HG03460 (cell line): Measurements from ENCODE around the gene INSYN2A.

Experiments
- ATAC-seq: cut with Tn5 transposase; IDR thresholded peaks from one replicate; pipeline ENCODE4 v1.9.1; 2021; ENCODE audit not compliant: unreplicated experiment

The INSYN2A gene, protein sequence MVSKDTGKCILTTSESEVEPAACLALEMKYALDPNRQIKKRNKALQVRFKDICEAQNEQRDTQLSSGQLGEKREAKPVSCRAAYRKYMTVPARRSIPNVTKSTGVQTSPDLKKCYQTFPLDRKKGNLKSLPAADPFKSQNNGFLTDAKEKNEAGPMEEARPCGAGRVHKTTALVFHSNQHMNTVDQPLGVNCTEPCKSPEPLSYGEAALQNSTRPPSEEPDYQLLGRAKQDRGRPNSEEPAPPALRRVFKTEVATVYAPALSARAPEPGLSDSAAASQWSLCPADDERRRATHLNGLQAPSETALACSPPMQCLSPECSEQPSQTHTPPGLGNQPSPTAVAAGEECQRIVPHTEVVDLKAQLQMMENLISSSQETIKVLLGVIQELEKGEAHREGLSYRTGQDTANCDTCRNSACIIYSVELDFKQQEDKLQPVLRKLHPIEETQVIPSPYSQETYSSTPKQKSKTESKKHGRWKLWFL

DNA sequence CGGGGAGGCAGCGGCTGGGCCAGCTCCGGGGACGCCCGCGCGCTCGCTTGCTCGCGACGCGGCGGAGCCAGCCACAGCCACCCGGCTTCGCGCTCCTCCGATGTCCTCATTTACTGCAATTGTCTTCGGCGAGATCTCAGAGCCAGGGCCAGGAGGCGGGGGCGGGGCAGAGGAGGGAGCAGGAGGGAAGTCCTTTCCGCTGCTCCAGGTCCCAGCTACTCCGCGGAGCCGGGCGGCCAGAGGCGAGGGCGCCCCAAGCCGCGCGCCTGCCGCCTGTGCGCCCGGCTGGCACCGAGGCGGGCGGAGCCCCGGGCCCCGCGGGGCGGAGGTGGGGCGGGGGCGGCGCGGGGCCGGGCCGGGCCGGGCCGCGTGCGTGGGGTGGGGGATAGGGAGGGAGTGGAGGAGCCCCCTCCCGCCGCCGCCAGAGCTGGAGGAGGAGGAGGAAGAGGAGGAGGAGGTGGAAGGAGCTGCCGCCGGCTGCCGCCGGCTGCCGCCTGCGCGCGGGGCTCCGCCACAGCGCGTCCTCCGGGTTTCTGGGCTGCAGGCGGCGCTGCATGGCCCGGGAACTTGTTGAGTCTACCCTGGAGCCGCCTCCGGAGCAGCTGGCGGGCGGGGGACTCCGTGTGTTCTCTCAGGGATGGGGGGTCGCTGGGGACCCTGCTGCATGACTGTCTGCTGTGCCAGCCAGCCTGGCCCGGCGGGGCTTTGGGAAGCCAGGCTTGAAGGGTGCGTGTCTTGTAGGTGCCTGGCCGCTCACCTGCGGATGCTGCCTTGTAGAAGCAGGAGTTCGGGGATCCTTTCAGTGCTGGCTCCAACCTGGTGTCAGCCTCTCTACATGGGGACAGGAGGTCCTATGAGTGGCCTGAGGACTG lies at the start of gene INSYN2A:
Gene INSYN2A (minus strand): TSS at position 310 of the 872 bp plus-strand sequence. CDS start 20,196 bp downstream, outside the sequence.
- ATAC-seq, result no peak

DNA sequence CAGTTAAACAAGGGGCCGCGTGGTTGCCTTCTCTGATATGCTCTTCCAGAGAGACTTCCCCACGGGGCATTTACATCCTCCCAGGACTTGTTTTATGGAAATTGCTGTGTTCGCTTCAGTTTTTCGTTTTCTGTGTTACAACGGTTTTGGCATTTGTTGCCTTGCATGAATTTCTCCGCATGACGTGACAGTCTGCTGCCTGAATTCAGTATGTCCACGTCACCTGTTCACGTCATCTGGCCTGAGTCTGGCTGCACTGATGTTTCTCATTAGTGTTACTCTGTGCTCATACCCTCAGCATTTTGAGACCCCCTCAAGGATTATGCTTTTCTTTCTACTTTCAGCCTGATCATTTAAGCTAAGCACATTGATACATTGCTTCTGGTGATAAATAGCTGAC lies 49.1 kb upstream of the INSYN2A start:
- no peak for ATAC-seq

DNA sequence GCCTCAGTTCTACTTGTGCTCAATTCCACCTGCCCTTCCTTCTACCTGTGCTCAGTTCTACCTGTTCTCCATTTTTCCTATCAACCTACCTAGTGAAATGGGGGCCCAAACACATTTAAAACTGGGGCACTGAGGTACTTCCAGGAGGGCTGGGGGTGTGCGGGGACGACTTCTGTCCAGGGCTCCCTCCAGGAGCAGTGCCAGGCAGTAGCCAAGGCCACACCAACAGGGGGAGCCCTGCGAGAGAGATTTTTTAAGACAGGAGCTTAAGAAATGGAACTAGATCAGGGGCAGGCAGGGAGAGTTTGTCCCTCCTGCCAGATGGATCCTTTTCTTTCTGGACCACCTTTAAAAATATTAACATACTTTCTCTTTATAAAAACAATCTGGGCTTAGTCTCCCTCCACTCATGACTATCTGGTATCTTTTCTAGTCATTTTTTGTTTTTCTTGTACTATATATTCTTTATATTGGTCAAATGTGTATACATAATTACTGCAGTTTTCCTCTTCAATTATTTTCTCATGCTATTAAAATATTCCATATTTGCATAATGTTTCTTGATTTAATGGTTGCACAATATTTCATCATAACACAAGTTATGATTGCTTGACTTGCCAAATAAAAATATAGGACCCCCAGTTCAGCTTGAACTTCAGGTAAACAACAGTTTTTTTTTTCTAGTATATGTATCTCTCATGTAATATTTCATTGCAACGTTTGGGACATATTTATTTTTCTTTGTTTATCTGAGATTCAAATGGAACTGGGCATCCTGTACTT lies 47.3 kb upstream of the INSYN2A start:
- ATAC-seq, result no peak

DNA sequence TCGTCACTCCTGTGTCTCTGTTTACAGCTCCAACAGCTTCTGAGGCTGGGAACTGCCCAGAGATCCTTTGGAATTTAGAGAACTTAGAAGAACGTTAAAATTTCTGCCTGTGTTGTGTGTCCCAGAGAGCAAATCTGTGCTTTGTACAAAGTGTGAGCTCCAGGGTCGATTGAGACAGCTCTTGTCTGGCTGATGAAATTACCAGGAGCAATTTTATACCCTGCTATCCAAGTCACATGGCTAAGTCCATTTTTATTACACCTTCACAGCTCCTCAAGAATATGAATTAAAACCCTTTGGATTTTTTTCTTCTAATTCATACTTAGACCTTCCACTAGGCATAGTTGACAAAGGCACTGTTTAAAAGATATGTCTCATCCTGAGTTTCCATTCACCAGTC lies 46.5 kb upstream of the INSYN2A start:
- ATAC-seq, result no peak

DNA sequence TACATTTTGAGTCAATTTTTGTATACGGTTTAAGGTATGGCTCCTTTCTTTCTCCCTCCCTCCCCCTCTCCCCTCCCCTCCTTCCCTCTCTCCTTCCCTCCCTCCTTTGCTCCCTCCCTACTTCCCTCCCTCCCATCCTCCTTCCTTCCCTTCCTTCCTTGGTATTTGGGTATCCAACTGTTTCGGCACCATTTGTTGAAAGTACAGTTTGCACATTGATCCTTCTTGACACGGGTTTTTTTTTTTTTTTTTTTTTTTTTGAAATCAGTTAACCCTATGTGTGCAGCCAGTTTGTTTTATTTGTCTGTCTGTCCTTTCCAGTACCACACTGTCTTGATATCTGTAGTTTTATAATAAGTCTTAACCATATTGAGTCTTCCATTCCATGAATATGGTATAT lies 39.9 kb upstream of the INSYN2A start:
- no peak for ATAC-seq

DNA sequence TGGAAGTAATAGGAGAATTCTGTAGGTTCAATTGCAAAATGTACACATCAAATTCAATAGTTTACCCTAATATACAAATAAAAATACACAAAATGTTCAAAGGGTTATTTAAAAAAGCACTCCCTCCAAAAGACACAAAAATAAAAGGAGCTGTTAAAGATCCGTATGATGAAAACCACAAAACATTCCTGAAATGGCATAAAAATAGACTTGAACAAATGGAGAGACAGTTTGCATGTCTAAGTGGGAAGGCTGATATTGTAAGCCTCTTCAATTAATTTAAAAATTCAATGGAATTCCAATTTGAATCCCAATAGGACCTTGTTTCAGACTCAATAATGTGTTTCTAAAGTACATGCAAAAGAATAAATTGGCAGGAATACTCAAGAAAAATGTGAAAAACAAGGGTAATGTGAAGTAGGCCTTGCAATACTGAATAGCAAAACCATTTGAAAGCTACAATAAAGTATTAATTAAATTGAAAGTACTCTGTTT lies 38.0 kb upstream of the INSYN2A start:
- no peak for ATAC-seq

DNA sequence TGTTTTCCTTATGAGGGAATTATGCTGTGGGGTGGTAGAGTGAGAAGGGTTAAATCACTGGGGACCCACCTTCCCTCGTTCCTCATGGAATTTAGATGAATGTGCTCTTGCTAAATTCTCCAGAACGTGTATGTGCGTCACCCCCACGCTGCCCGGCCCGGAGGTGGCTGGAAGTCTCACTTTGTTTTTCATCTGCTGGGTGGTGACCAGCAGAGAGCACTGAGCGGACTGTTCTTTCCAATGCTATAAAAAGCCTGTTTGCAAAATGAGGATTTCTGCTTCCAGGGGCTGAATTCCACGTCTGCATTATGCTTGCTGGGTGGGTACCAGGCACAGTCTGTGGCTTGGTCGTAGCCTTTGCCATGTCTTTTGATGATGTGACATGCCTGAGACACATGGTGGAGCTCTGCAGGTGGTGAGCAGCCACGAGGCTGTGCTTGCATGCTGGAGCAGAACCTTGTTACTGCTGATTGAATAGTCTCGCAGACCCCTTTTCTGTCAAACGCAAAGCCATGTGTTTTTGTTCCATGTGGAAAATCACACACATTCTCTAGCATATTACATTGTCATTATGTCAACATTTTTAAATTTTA lies 31.9 kb upstream of the INSYN2A start:
- ATAC-seq, result no peak

DNA sequence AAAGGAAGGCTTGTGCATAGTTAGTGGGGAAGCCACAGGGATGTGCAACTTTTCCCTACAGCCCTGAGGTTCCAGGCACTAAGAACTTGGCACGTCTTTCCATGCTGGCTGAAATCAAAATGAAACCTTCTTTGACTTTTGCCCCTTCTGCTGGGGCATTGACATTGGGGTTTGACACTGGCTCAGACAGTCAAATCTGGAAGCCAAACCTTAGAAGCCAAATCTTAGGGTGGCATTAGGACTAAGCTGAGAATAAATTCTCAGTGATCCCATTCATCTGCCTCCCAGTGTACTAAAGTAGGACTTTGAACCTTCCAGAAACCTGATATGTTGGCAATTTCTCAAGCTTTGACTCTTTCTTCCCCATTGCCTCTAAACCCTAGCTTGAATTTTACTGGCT lies 31.3 kb upstream of the INSYN2A start:
- ATAC-seq, result no peak

DNA sequence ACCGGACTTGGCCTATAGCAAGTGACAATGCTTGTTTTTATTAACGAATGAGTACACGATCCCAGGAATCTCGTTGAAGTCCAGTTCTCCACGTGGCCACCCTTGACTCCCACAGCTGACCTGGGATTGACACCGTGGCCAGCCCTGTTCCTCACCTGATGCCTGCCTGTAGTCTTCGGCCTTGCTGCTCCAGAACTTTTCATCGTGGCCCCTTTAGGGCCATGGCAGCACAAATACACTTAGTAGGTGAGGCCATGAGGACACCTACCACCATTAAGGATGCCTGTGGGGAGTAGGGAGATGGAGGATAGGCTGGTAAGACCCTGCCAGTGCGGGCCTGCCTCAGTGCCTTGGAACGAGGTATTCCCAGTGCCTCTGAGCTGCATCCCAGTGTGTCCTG lies 30.6 kb upstream of the INSYN2A start:
- ATAC-seq, result no peak

DNA sequence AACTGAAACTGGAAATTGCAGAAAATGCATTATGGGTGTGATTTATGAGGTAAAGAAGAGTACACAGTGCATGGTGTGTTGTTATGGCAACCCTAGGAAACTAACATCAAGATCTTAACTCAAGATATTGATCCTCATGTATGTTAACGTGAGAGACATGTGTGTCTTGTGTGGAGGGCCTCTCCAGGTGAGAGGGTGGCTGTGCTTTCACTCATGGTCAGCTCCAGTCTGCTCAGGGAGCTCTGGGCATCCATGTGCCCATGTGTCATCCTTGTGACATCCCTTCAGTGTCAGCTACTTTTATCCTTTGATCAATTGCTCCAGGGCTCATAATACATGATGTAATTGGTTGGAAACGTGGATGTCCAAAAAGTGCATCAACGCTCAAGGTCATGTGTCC lies 24.9 kb upstream of the INSYN2A start:
- no peak for ATAC-seq

DNA sequence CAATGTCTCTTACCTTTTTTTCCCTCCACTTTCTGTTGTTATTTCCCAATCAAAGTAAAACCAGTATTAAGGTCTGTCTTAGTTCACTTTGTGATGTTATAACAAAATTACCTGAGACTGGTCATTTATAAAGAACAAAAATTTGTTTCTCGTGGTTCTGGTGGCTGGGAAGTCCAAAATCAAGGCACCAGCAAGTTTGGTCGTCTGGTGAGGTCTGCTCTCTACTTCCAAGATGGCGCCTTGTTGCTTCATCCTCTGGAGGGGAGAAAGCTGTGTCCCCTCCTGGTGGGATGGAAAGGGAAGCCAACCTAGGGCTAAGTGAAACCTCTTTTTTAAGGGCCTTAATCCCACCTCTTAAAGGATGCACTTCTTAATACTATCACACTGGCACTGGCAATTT lies 22.3 kb upstream of the INSYN2A start:
- ATAC-seq, result no peak

DNA sequence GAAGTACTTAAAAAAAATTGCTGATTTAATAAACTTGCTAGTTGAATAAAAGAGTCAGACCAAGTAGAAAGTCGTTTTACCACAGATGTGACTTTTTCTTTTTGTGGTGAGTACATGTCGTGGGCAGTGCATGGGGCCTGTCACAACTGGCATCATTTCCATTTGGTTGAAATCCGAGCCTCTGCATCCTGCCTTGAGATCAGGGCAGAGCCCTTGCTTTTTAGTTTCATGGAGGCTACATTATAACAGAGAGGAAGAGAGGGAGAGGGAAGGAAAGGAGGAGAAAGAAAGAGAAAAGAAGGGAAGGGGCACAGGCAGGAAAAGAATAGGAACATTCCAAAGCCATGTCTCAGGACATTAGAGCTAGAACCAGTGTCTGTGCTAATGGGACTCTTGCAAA lies 20.4 kb upstream of the INSYN2A start:
- no peak for ATAC-seq

DNA sequence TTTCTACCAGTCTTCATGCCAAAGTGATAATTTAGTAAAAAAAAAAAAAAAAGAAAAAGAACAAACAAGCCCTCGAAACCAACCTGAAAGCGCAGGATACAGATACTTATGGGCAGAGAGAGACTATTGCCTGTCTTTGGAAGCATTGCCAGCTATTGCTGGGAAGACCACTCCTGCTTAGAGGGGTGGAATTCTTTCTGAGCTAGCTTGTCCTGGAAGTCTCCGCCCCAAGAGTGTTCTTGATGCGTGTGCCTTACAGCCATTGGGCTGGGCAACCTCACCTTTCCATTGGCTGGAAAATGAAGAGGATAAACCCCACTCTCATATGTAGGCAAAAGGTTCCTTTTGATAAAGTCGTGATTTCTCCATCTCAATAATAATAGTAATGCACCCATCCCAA lies 19.9 kb upstream of the INSYN2A start:
- ATAC-seq, result no peak

DNA sequence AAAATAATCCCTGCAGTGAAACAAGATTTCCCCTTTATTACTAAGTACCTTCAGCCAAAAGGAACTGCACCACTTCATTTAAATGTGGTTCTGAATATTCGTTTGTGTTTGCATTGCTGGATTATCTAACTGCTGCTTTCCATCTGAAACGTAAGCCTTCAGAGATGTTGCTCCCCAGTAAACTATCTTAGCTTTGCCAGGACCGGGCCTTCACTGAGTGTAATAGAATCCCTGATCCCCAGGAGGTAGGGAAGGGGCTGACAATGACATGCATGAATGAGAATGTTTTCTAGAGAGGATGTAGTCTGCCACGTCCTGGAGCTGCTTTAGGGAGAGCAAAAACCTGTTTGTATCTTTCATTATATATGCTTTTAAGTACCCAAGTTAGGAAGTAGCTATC lies 19.5 kb upstream of the INSYN2A start:
- ATAC-seq, result no peak

DNA sequence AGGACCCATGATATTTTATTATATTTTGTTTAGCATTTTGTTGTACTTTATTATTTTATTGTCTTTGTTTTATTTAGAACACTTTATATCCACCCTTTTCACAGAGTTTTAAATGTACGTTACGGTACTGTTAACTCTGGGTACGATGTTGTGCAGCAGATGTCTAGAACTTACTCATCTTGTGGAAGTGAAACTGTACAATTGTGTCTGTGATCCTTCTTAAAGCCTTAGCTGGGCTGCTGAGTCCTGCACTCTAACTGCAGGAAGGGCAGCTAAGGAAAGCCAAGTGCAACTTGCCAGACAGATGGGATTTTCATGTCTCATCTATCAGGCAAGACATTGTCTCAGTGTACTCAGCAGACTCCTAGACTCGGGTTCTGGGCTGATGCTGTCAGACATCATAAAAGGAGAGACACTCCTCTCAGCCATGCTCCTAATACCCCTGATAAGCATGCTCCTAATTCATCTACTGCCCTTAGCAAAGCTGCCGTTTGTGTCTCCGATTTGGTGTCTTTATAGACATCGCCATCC lies 14.6 kb upstream of the INSYN2A start:
- ATAC-seq, result no peak

DNA sequence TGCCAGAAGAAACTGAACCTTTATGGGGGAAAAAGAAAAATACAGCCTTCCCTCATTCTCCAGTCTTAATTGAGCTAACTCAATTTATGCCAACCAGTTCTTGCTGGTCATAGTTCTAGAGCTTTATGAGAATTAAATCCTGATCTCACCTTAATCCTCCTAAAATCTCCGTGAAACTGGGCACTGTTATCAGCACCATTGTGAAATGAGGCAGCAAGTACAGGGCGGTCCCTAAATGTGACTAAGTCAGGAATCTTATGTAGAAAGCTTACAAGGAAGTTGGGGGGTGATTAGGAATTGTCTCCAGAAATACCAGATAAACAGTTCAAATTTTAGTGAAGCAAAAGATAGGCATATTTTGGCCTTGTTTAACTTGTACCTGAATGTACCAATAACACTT lies 10.7 kb upstream of the INSYN2A start:
- ATAC-seq, result no peak

DNA sequence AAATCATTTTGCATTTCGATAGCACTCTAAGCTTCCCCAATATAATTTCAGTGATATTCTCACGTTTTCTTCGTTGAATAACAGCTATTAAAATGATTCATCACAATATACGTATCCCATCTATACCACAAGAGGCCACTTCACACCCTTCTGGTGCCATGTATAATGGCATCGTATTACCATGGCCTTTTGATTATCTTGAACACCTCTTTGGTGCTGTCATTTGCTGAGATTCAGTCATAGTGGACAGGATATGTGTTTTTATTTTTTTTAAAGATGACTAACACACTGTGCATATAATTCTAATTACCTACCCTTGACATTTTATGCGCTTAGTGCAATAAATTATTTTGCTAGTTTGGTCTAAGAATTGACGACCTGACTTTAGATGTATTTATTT lies 6.7 kb upstream of the INSYN2A start:
- no peak for ATAC-seq

DNA sequence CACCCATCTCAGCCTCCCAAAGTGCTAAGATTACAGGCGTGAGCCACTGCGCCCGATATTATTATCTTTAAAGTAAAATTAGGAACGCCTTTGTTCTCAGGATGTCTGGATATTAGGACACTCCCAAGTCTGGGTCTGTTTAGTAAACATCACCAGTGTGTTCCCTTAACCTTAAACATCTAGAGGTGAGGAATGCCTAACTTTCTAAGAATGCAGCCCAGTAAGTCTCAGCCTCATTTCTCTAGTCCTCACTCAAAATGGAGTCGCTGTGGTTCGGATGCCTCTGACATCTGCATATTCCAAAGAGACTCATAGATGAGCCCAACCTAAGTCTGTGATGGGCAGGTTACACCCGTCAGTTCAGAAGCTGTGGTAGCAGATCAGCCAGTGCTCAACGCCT lies 4.3 kb upstream of the INSYN2A start:
- no peak for ATAC-seq

DNA sequence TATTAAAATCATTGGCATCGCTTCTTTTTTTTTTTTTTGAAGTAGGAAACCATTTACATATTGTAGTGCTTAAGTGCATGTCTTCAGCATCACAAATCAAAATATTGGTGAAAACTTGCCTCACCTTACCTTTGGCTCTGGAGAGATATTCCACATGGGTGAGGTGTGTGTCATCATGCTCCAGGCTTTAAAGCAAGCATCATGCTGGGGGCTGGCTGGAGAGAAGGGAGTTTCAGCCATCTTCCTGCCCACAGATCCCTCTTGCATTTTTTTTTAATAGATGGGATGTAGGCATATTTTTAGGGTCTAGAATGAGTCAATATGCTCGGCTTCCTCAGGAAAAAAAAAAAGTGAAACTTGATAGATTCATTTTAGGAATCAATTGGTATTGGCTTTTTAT lies 2.3 kb upstream of the INSYN2A start:
- ATAC-seq, result no peak

DNA sequence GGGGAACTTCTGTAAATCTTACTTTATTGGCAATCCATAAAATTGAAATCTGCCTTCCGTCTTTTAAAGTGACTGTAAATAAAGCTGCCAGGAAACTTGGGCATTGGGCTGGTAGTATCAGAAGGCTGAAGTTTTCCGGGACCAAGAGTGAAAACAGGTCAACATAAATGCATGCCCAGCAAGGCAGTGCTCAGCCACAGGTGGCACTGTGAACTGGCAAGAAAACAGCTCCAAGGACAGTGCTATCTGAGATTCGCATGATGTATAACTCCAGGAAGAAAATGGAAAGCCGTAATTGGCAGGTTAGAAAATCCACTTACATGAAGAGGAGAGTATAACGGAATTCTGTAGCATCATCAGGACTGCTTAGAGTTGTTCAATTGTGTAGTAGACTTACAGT lies 1.9 kb upstream of the INSYN2A start:
- no peak for ATAC-seq

DNA sequence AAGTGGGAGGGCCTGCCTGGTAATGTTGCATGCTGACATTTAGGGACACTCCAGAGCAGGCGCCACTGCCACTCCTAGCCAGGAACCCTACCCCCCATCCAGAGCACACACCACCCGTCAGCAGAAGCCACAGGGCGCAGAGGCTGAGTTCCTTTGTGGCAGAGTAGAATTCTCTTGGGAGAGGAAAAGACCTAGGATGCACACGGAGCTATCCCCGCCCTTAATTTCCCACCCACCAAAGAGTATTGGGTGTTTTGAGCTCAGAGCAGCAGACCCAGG lies 702 bp upstream of the INSYN2A start:
- no peak for ATAC-seq
